HG03097 (cell line): ENCODE data around the gene NDUFS2.
"Not testable (repeated sequence)": the region's sequence is repeated elsewhere in the genome, so short reads cannot be mapped to it uniquely, and the experiment has no call there.

Source experiments
- ATAC-seq: cut with Tn5 transposase; IDR thresholded peaks from one replicate; pipeline ENCODE4 v1.9.1; 2021; ENCODE audit not compliant: unreplicated experiment, low FRiP score

NDUFS2 gene

DNA sequence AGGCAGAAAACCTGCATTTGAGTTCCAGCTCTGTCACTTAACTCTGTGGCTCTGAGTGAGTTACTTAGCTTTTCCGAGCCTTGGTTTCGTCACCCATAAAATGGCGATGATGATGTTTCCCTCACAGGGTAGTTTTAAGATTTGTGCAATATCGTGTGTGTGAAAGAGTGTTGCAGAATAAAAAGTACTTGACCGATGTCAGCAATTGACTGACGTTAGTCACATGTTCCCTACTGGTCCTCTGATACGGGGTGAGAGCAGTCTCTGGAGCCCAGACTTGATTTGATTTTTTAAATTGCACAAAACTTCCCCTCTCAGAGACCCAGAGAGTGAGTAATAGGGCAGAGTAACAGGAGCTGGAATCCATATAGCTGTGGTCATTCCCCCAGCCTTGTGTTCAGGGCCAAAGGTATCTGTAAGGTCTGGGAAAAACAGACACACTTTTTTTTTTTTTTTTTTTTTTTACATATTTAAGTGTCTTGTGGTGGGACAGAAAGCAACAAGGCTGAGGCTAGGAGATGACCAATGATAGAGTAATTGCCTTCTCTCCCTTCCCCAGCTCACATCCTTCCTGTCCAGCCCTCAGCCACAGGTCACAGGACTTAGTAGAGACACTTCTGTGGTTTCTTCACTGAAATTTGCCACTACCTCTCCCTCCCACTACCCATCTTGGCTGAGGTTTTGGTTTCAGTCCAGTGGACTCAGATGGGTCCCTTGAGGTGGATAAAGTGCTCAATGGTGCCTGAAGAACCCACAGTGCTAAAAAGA is 15.0 kb downstream of the NDUFS2 start:
- peak; percentile 78 for ATAC-seq

DNA sequence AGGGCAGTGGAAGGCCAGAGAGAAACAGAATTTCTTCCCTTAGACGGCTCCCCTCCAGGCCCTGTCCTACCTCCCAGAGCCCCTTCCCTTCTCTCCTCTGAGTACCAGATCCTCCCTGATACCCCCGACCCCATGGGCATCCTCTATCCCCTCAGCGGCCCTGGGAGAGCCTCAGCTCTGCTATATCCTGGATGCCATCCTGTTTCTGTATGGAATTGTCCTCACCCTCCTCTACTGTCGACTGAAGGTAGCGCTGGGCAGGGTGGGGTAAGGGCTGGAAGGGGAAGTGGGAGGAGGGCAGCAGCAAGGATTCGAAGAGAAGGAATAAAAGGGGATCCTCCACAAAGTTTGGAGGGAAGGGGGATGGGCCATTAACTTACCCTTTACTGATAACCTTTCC is 15.7 kb downstream of the NDUFS2 start:
- peak; percentile 15 for ATAC-seq

- no peak for ATAC-seq
These were observed 16.3 kb downstream of the NDUFS2 start for GRCh38 chr1:161218301-161219077.

DNA sequence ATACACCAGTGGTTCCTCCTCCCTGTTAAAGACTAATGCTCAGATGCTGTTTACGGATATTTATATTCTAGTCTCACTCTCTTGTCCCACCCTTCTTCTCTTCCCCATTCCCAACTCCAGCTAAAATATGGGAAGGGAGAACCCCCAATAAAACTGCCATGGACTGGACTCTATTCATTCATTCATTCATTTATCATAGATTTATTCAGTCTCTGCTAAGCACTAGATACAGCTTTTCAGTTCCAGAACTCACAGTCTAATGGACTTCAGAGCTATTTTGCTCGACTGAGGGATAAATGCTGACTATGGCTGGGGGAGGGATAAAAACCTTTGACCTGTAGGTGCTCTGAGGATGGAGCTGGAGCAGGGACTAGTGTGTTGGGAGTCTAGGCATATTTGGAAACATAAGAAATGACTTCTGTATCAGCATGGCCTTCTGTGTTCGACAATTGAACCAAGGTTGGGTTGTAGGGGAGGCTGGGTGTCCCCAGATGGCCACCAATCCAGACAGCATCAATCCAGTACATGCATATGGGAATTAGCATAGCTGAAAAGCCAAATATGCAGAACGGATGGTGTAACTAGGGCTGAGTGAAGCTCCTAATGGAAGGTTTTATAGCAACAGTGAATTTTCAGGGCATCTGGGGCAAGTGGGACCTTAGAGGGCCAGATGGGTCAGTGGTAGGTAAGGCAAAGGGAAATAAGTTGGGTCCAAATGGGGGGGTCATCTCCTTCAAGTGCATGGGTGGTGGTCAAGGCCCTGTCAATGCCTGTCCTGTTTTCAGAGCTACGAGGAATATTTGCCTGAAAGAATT is 17.1 kb downstream of the NDUFS2 start:
- ATAC-seq = no peak

GRCh38 chr1:161220002-161220401 is 17.8 kb downstream of the NDUFS2 start:
- no peak for ATAC-seq

- ATAC-seq = no peak
These were observed 20.2 kb downstream of the NDUFS2 start for GRCh38 chr1:161222175-161223019.

GRCh38 chr1:161223805-161224694 is 21.9 kb downstream of the NDUFS2 start:
- no peak for ATAC-seq

DNA sequence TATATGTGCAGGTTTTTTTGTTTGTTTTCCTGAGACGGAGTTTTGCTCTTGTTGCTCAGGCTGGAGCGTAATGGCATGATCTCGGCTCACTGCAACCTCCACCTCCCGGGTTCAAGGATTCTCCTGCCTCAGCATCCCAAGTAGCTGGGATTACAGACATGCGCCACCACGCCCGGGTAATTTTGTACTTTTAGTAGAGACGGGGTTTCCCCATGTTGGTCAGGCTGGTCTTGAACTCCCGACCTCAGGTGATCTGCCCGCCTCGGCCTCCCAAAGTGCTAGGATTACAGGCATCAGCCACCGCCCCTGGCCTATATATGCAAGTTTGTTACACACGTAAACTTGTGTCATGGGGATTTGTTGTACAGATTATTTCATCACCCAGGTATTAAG is 22.5 kb downstream of the NDUFS2 start:
- not testable (repeated sequence) for ATAC-seq

DNA sequence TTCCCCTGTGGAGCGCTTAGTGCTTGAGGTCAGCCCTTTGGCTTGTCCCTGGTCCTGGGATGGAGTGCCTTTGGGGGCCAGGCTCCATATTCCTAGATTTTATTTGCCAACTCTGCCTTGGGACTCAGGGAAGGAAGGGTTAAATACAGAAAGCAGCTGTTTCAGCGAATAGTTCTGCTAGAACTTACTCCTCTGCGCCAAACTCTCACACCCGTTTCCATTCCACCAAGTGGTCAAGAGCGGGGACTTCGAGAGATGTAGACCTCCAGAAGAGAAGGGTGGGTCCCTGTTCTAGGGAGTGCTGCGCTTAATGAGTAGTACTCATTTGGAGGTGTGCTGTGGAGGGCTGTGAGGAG is 23.0 kb downstream of the NDUFS2 start:
- ATAC-seq = no peak

GRCh38 chr1:161225534-161226319 is 23.6 kb downstream of the NDUFS2 start, which contains the start of gene TOMM40L:
Gene TOMM40L (plus strand): TSS chr1:161226060. CDS start chr1:161226490, 430 bp downstream.
- ATAC-seq = peak; percentile 89

DNA sequence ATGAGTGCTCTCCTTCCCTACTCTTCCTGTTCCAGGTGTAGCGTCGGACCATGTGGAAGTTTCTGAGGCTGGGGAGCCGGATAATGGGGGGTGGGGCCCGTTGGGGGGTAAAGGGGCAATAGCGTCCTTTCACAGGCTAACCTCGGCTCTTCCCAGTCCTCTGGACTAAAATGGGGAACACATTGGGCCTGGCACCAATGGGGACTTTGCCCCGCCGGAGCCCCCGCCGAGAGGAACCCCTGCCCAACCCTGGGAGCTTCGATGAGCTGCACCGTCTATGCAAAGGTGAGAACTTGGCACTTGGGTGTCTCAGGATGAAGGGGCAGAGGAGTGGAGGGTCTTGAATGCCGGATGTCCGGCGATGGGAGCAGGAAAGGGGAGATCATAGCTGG is 24.1 kb downstream of the NDUFS2 start:
- no peak for ATAC-seq

GRCh38 chr1:161226759-161227158 is 24.6 kb downstream of the NDUFS2 start:
- ATAC-seq = no peak

- peak; percentile 36 for ATAC-seq
These were observed 25.2 kb downstream of the NDUFS2 start for GRCh38 chr1:161227196-161227871.

- no peak for ATAC-seq
These were observed 25.9 kb downstream of the NDUFS2 start for GRCh38 chr1:161228032-161228431.

- ATAC-seq = no peak
These were observed 27.7 kb downstream of the NDUFS2 start for GRCh38 chr1:161229896-161230295.

DNA sequence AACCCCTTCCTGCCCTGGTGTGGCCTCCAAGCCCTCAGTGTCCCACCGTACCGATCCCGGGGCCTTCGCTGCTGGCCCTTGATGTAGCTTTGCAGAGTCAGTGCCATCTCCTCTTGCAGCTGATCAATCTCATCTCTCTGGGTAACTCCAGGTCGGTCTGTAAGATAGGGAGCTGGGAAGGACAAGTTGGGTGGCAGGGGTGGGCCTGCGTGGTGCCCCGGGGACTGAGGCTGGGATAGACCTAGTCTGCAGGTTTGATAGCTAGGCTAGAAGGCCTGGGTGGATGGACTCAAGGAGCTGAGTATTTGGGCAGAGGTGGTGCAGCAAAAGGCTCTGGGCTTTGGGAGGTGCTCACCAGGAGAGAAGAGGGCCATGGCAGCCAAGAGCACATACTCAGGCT is 28.6 kb downstream of the NDUFS2 start:
- ATAC-seq = no peak

GRCh38 chr1:161233102-161233501 is 30.9 kb downstream of the NDUFS2 start:
- ATAC-seq = no peak
